Esophagus muscularis mucosa (tissue), 4 donors: ENCODE data around the gene VSIG1. TPM values are rescaled to one million over a fixed set of nuclear protein-coding genes. Genes with fewer than 3 reads are reported as not detected.

Experiments used
- DNase-seq: peaks from one replicate; pipeline ENCODE4 v3.0.0-alpha.2; 2017; ENCODE audit errors: extremely low spot score
- H3K27ac ChIP-seq, 4 donors: fragments of 200-600 bp; sonication (generic); replicated peaks in 1 of 4; 1 replicate in 3 of 4; 2 replicates in 1 of 4; pipeline ENCODE4 v1.5.1; 2016 to 2019; ENCODE audit warnings: mild to moderate bottlenecking in 1 of 4
- H3K27me3 ChIP-seq, 4 donors: fragments of 200-600 bp; sonication (generic); one replicate each; pipeline versions ENCODE4 v1.5.1 to v1.6.0; 2016 to 2019
- H3K36me3 ChIP-seq, 4 donors: fragments of 200-600 bp; sonication (generic); one replicate each; pipeline ENCODE4 v1.5.1; 2016 to 2019
- H3K4me1 ChIP-seq, 4 donors: fragments of 200-600 bp; sonication (generic); one replicate each; pipeline ENCODE4 v1.5.1; 2016 to 2019
- H3K4me3 ChIP-seq, 4 donors: fragments of 200-600 bp; sonication (generic); 1 replicate in 2 of 4; 2 replicates in 2 of 4; pipeline ENCODE4 v1.5.1; 2016 to 2019; ENCODE audit warnings: mild to moderate bottlenecking in 4 of 4, moderate library complexity in 1 of 4
- H3K9me3 ChIP-seq, 4 donors: fragments of 200-600 bp; sonication (generic); 1 replicate in 3 of 4; 2 replicates in 1 of 4; pipeline ENCODE4 v1.5.1; 2016 to 2019
- EP300 ChIP-seq: sonication (generic); formaldehyde crosslinking; IDR thresholded peaks from one replicate; pipeline ENCODE4 v1.6.1; 2017; ENCODE audit warnings: antibody characterized with exemption
- POLR2A ChIP-seq: fragments of 450-650 bp; IDR thresholded peaks from one replicate; pipeline ENCODE4 v1.6.1; 2017; ENCODE audit warnings: antibody characterized with exemption, moderate library complexity, mild to moderate bottlenecking, low read depth
- POLR2AphosphoS5 ChIP-seq, 2 donors: sonication (generic); formaldehyde crosslinking; IDR thresholded peaks; one replicate each; pipeline ENCODE4 v1.6.1; 2017; ENCODE audit warnings: antibody characterized with exemption in 2 of 2
- WGBS: methylation state at CpG from one replicate; pipeline ENCODE4 v1.1.5; 2018; 5-methylcytosine and 5-hydroxymethylcytosine counted together
- intact Hi-C: fragments of 100-400 bp; cut with DNase I; formaldehyde crosslinking; loops from one replicate; pipeline ENCODE4 v1.15.1; 2023
- total RNA-seq, 4 donors: library from RNA; depleted of rRNA; stranded (reverse); fragments of >200 nt; gene quantifications; one replicate each; pipeline versions ENCODE4 v1.1.0 to v1.2.1, GENCODE V29; 2016
- TF ChIP-seq, protein P1 (sequence below), 3 experiments: fragments of 200-600 bp in 2 of 3; fragments of 450-650 bp in 1 of 3; sonication (generic) in 2 of 3; IDR thresholded peaks; one replicate each; pipeline ENCODE4 v1.5.1; 2017 to 2019; ENCODE audit warnings: antibody characterized with exemption in 3 of 3, mild to moderate bottlenecking in 2 of 3, moderate library complexity in 1 of 3

The VSIG1 gene
- total RNA-seq, 4 donors from 2014 or later = 0.17 TPM; not detected in 3

DNA sequence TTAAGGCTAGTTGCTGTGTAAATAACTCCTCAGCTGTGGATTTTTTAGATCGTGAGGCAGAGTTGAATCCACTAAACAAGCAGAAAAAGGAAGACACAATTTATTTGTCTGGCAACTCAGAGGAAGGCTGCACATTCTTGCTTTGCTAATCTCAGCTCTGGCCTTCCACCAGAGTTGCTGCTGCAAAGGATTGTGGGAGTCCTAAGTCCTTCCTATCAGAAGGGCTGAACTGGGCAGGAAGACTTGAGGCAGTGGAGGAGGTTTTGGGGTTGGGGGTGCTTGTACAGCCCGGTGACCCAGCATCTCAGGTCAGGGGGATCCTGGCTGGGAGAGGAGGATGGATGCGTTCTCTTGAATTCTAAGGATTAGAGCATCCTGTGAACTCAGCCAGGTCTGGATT lies 11.0 kb upstream of the VSIG1 start:
- Histone ChIP-seq H3K27me3 (no peaks in the 10 kb centered on the region), H3K4me1 (no peaks in the 10 kb centered on the region), H3K9me3 (no peaks in the 10 kb centered on the region), H3K4me3 (no peak overlapping the region), H3K27ac (no peak overlapping the region), H3K36me3 (no peaks in the 10 kb centered on the region)
- intact Hi-C loops = no loop called here
- 47% methylated on average over 3 of the region's 3 CpGs for WGBS
- DNase-seq = no peak
- no peak for TF ChIP-seq POLR2A
- TF ChIP-seq, protein P1, sequence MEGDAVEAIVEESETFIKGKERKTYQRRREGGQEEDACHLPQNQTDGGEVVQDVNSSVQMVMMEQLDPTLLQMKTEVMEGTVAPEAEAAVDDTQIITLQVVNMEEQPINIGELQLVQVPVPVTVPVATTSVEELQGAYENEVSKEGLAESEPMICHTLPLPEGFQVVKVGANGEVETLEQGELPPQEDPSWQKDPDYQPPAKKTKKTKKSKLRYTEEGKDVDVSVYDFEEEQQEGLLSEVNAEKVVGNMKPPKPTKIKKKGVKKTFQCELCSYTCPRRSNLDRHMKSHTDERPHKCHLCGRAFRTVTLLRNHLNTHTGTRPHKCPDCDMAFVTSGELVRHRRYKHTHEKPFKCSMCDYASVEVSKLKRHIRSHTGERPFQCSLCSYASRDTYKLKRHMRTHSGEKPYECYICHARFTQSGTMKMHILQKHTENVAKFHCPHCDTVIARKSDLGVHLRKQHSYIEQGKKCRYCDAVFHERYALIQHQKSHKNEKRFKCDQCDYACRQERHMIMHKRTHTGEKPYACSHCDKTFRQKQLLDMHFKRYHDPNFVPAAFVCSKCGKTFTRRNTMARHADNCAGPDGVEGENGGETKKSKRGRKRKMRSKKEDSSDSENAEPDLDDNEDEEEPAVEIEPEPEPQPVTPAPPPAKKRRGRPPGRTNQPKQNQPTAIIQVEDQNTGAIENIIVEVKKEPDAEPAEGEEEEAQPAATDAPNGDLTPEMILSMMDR (IDR thresholded peaks at IDR 0.05) = no peak
- no peak for TF ChIP-seq POLR2AphosphoS5 (IDR thresholded peaks at IDR 0.05)
- no peak for TF ChIP-seq EP300

GRCh38 chrX:108034725-108035124 lies 10.1 kb upstream of the VSIG1 start:
- H3K36me3 ChIP-seq = no peaks in the 10 kb centered on the region
- 71% methylated on average over 3 of the region's 3 CpGs for WGBS
- no peak overlapping the region for H3K4me3 ChIP-seq
- H3K9me3 ChIP-seq = no peaks in the 10 kb centered on the region
- H3K27me3 ChIP-seq = no peaks in the 10 kb centered on the region
- no peak overlapping the region for H3K27ac ChIP-seq
- no peaks in the 10 kb centered on the region for H3K4me1 ChIP-seq
- DNase-seq = no peak
- intact Hi-C loops = no loop called here
- TF ChIP-seq POLR2A = no peak
- no peak for TF ChIP-seq POLR2AphosphoS5 (IDR thresholded peaks at IDR 0.05)
- TF ChIP-seq, protein P1 (IDR thresholded peaks at IDR 0.05) = no peak
- TF ChIP-seq EP300 = no peak

- 51% methylated on average over 3 of the region's 4 CpGs for WGBS
- DNase-seq = no peak
- Histone ChIP-seq H3K4me1 (no peaks in the 10 kb centered on the region), H3K27ac (no peak overlapping the region), H3K36me3 (no peaks in the 10 kb centered on the region), H3K9me3 (no peaks in the 10 kb centered on the region), H3K4me3 (no peak overlapping the region), H3K27me3 (no peaks in the 10 kb centered on the region)
- TF ChIP-seq, protein P1 (IDR thresholded peaks at IDR 0.05) = no peak
- TF ChIP-seq POLR2A (no peak), EP300 (no peak), POLR2AphosphoS5 (IDR thresholded peaks at IDR 0.05) (no peak)
- intact Hi-C loops = no loop called here
These were observed 8.4 kb upstream of the VSIG1 start for GRCh38 chrX:108036298-108036973.

DNA sequence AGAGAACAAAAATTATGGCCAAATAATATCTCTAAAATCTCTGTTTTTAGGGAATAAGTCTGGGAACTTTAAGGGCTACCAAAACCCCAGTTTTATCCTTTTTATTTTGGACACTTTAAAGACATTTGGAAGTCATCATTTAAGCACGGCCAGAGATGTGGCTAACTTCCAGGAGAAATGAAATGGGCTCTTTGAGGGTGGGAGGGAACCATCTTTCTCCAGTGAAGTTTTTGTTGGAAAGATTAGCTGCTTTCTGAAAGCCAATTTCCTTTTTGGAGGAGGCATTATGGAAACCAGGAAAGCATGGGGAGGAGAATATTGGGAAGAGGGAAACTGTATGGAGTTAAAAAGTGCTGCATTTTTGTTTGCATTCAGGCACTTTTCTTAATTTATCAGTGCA lies 4.8 kb downstream of the VSIG1 start:
- Histone ChIP-seq H3K4me3 (no peak overlapping the region), H3K4me1 (no peaks in the 10 kb centered on the region), H3K36me3 (no peaks in the 10 kb centered on the region), H3K27me3 (peaks cover 0 to 5% (median 0%) of the 10 kb centered on the region in 4 donors), H3K27ac (no peak overlapping the region), H3K9me3 (no peaks in the 10 kb centered on the region)
- 52% methylated on average over 1 of the region's 1 CpG for WGBS
- no peak for DNase-seq
- intact Hi-C loops = no loop called here
- TF ChIP-seq, protein P1 (IDR thresholded peaks at IDR 0.05) = no peak
- TF ChIP-seq POLR2AphosphoS5 (IDR thresholded peaks at IDR 0.05) (no peak), POLR2A (no peak), EP300 (no peak)

GRCh38 chrX:108053218-108053617 lies 8.4 kb downstream of the VSIG1 start:
- intact Hi-C loops = no loop called here
- no peaks in the 10 kb centered on the region for H3K9me3 ChIP-seq
- no peak for DNase-seq
- no peaks in the 10 kb centered on the region for H3K4me1 ChIP-seq
- no peak overlapping the region for H3K27ac ChIP-seq
- no peaks in the 10 kb centered on the region for H3K36me3 ChIP-seq
- peaks cover 0 to 5% (median 0%) of the 10 kb centered on the region in 4 donors for H3K27me3 ChIP-seq
- H3K4me3 ChIP-seq = no peak overlapping the region
- TF ChIP-seq, protein P1 (IDR thresholded peaks at IDR 0.05) = no peak
- TF ChIP-seq POLR2AphosphoS5 (IDR thresholded peaks at IDR 0.05) (no peak), EP300 (no peak), POLR2A (no peak)
